M059J (cell line): ENCODE results near the gene POU1F1. TPM values are rescaled to one million over a fixed set of nuclear protein-coding genes. Genes with fewer than 3 reads are reported as not detected.
"Not testable (repeated sequence)": the region's sequence is repeated elsewhere in the genome, so short reads cannot be mapped to it uniquely, and the experiment has no call there.

Experiments used
- DNase-seq: peaks from one replicate; pipeline ENCODE4 v3.0.0-alpha.2; 2012; ENCODE audit warnings: low read depth
- total RNA-seq: library from RNA; depleted of rRNA; stranded (reverse); fragments of >200 nt; shearing (Covaris generic); gene quantifications from 2 replicates; pipeline ENCODE4 v1.2.3, GENCODE V29; 2014; rRNA removed

POU1F1 gene, protein sequence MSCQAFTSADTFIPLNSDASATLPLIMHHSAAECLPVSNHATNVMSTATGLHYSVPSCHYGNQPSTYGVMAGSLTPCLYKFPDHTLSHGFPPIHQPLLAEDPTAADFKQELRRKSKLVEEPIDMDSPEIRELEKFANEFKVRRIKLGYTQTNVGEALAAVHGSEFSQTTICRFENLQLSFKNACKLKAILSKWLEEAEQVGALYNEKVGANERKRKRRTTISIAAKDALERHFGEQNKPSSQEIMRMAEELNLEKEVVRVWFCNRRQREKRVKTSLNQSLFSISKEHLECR
- total RNA-seq: not detected in 2 replicates

- no peak for DNase-seq
These were observed at the start of gene POU1F1 for GRCh38 chr3:87276484-87276883. TSS of gene POU1F1 (minus strand) at chr3:87276584. CDS start at chr3:87276462, 122 bp downstream.

- DNase-seq: no peak
These were observed 48.2 kb upstream of the POU1F1 start for GRCh38 chr3:87324609-87325008.

DNA sequence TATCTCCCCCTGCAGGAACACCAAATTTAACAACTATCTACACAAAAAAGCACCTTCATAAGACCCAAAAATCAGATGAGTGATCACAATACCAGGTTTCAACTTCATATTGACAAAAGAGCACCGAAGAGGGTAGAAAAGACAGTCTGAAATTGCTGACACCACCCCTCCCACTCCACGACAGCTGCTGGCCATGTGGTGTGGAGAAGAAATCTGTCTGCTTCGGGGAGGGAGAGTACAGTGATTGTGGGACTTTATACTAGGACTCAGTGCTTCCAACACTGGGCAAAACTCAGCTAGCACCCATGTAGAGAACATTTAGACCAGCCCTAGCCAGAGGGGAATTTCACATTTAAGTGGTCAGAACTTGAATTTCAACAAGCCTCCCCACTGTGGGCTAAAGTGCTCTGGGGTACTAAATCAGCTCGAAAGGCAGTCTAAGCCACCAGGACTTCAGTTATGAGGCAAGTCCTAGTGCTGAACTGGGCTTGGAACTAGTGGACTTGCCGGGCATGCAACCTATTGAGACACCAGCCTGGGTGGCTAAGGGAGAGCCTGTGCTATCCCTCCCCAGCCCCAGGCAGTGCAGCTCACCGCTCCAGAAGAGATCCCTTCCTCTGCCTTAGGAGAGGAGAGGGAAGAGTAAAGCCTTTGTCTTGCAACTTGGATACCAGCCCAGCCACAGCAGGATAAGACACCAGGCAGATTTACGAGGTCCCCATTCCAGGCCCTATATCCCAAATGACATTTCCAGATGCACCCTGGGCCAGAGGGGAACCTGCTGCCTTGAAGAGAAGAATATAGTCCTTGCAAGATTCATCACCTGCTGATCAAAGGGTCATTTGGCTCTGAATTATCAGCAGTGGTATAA lies 44.6 kb upstream of the POU1F1 start:
- peak; percentile 25 for DNase-seq

- no peak for DNase-seq
These were observed 42.2 kb upstream of the POU1F1 start for GRCh38 chr3:87318617-87319021.

- DNase-seq: no peak
These were observed 41.4 kb upstream of the POU1F1 start for GRCh38 chr3:87317779-87318178.

- no peak for DNase-seq
These were observed 37.3 kb upstream of the POU1F1 start for GRCh38 chr3:87313641-87314040.

- DNase-seq: peak; percentile 52
These were observed 34.9 kb upstream of the POU1F1 start for GRCh38 chr3:87311309-87311708.

DNA sequence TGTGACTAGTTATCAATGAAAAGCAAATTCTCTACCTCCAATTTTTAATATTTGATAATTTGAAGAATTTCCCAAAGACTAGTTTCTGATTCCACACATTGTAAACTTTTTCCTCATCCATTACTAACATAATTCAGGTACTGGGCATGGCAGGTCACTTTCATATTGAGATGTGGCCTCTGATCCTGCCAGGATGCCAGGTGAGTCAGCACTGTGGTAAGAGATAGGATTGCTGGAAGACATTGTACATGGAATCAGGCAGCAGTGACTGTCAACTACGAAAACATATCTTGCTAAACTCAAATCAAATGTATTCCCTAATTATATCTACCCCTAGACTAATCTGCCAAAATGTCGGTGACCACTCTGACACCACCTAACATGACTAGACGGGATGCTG lies 33.2 kb upstream of the POU1F1 start:
- DNase-seq: peak; percentile 58

GRCh38 chr3:87307805-87308204 lies 31.4 kb upstream of the POU1F1 start:
- DNase-seq: no peak

DNA sequence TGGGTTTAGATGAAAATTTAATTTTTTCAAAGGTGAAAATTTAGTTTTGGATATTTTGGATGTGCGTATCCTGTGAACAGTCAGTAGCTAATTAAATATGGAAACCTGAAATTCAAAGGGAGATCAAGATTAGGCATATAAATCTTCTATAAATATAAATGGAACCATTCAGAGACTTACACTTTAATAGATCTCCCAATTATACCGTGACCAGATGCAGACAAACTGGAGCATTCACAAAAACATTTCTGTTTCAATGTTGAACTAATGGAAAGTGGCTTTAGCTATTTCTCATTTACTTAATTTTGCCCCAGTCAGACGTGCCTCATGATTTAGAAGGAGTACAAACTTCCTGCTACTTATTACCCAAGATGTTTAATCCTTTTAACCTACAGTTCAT lies 29.1 kb upstream of the POU1F1 start:
- DNase-seq: no peak

DNA sequence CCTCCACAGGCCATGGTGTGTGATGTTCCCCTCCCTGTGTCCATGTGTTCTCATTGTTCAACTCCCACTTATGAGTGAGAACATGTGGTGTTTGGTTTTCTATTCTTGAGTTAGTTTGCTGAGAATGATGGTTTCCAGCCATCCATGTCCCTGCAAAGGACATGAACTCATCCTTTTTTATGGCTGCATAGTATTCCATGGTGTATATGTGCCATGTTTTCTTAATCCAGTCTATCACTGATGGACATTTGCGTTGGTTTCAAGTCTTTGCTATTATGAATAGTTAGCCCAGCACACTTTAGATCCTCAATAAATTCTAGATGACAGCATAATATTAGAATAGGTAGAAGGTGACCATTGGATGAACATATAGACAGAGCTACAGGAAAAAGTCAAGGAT lies 28.6 kb upstream of the POU1F1 start:
- not testable (repeated sequence) for DNase-seq

DNA sequence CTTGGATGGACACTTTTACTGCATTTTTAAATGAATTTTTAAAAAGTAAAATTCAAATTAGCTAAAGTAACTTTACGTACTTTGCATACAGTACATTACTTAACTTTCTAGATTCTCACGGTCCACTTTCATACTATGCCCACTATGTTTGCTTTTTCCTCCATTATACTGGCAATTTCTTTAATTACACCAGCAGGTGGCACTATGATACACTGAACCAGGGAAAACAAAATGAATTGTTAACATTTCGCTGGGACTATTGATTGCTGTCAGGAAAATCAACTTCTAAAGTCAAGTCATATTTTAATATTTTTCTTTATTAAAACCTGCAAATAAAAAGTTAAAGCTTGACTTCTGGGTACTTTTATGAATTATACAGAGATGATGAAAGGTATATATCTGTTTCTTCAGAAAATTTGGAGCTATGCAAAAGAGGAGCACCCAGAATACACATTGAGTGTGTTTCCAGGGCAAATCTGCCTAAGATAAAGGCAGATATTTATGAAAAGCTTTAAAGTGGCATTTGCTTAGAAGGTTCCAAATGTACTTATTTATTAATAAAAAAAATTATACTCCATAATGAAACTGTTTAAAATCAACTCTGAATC lies 21.8 kb upstream of the POU1F1 start:
- peak; percentile 51 for DNase-seq

DNA sequence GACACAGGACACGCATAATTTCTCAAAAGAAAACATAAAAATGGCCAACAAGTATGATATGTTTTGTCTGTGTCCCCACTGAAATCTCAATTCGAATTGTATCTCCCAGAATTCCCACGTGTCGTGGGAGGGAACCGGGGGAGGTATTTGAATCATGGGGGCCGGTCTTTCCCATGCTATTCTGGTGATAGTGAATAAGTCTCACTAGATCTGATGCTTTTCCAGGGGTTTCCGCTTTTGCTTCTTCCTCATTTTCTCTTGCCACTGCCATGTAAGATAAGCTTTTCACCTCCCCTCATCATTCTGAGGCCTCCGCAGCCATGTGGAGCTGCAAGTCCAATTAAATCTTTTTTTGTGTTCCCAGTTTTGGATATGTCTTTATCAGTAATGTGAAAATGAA lies 12.1 kb upstream of the POU1F1 start:
- no peak for DNase-seq

- peak; percentile 41 for DNase-seq
These were observed 10.6 kb upstream of the POU1F1 start for GRCh38 chr3:87287011-87287410.

- DNase-seq: no peak
These were observed 3.6 kb downstream of the POU1F1 start for GRCh38 chr3:87272718-87273341.

GRCh38 chr3:87270908-87271700 lies 5.3 kb downstream of the POU1F1 start:
- DNase-seq: peak; percentile 15

- DNase-seq: no peak
These were observed 6.7 kb downstream of the POU1F1 start for GRCh38 chr3:87269723-87270122.

DNA sequence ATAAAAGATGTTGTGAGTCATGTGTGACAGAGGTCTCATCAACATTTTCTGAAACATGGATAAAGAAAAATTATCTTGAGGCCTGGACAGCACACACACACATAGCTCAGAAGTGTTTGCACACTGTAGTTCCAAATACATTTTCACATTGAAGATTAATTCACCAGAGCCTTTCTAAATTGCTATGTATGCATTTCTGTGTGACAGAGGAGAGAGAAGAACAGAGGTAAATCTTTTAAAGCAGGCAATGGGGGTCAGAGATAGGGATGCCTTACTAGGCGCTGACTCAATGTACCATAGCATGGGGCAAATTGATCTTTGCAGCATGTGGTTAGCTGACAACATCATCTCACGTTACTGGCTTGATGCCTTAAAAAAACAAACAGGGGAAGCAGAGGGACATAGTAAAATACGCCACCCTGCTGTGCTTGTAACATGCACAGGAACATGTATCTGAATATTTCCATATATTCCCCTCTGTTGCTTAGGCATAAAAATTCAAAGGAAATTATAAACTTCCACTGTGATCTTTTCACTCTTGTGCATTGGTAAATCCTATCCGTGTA lies 7.7 kb downstream of the POU1F1 start:
- peak; percentile 16 for DNase-seq

DNA sequence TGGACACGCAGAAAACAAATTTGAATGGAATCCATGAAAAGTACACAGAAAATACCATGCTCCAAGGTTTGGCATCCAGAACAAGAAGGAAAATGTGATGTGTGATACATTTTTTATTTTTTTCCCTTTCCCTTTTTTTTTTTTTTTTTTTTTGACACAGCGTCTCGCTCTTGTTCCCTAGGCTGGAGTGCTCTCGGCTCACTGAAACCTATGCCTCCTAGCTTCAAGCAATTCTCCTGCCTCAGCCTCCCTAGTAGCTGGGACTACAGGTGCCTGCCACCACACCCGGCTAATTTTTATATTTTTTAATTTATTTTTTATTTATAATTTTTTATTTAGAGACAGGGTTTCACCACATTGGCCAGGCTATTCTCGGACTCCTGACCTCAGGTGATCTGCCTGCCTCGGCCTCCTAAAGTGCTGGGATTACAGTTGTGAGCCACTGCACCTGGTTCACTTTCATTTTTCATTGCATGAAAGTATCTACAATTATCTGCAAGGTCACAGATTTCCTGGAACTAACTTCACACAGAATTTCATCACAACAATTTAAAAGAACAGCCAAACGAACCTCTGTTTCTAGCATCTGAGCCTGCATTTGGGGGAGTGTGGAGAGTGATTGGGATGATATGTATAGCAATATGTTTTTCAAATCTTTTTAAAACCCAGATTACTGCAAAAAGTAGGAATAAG lies 8.3 kb downstream of the POU1F1 start:
- DNase-seq: no peak

DNA sequence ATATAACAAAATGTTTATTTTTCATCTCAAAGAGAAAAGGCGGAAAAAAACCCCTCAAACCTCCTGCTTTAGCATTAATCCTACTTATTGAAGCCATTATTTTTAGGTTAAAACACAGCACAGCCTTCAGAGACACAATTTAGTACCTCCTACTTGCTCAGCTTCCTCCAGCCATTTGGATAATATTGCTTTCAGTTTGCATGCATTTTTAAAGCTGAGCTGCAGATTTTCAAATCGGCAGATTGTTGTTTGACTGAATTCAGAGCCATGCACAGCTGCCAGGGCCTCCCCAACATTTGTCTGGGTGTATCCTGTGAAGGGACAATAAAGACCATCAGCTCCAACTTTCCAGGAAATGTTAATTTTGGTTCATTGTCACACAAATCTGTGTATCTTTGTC lies 14.5 kb downstream of the POU1F1 start:
- DNase-seq: no peak
